SK-N-SH treated with all-trans-retinoic acid at 6 μM for 48 hours (cell line): ENCODE results near the gene CAPN1.

Experiments used
- ARNTL ChIP-seq: fragments of 450-650 bp; formaldehyde crosslinking; IDR thresholded peaks from 2 replicates; pipeline ENCODE4 v1.5.0; 2020; ENCODE audit warnings: low read depth, mild to moderate bottlenecking, moderate library complexity, borderline replicate concordance
- CREB5 ChIP-seq: fragments of 250-450 bp; sonication (Bioruptor Pico); IDR thresholded peaks from 2 replicates; pipeline ENCODE4 v1.5.1; 2020; ENCODE audit warnings: low read depth, mild to moderate bottlenecking, moderate library complexity
- CSDC2 ChIP-seq: fragments of 250-450 bp; sonication (Bioruptor Pico); IDR thresholded peaks from 2 replicates; pipeline ENCODE4 v1.5.0; 2020; ENCODE audit warnings: mild to moderate bottlenecking, moderate library complexity
- PPARA ChIP-seq: fragments of 250-450 bp; sonication (Bioruptor Pico); IDR thresholded peaks from 2 replicates; pipeline ENCODE4 v1.5.0; 2020; ENCODE audit warnings: mild to moderate bottlenecking, borderline replicate concordance
- ZC3H10 ChIP-seq: fragments of 250-450 bp; sonication (Bioruptor Pico); IDR thresholded peaks from 2 replicates; pipeline ENCODE4 v1.5.1; 2021; ENCODE audit warnings: mild to moderate bottlenecking, moderate library complexity
- ZNF565 ChIP-seq: fragments of 450-650 bp; formaldehyde crosslinking; conservative IDR thresholded peaks from 2 replicates; pipeline ENCODE4 v1.5.0; 2020; ENCODE audit warnings: low read depth, mild to moderate bottlenecking, moderate library complexity

DNA sequence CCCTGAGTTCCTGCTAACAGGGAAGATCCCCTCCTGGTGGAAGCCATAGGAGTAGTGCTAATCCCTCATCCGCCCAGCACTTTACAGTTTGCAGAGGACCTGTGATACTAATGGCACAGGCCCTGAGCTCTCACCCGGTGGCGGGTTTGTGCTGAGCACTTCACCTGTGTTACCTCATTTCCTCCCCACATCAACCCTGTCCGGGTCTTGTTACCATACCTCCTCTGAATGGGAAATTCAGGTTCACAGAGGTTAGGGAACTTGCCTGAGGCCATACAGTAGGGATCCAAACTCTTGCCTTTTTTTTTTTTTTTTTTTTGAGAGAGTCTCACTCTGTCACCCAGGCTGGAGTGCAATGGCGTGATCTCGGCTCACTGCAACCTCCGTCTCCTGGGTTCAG is 25.2 kb downstream of the CAPN1 start:
- TF ChIP-seq CSDC2, result no peak
- no peak for TF ChIP-seq ZNF565 (CRISPR knock-in tag)
- no peak for TF ChIP-seq ARNTL (CRISPR knock-in tag)
- TF ChIP-seq ZC3H10 (CRISPR knock-in tag), result no peak
- TF ChIP-seq CREB5 (CRISPR knock-in tag), result no peak
- no peak for TF ChIP-seq PPARA
